Measurements from ENCODE around the gene IFNL4. TPM values are rescaled to one million over a fixed set of nuclear protein-coding genes. Genes with fewer than 3 reads are reported as not detected.
A peak's percentile ranks its signal among the peaks of the same experiment; 100 is the strongest.

IFNL4 gene
- total and polyA plus RNA-seq, 9 of the 15 experiments (the other 6 are each of a cell fraction or from before 2014, with no cell fraction given) = not detected

GRCh38 chr19:39282021-39282420 is 33.4 kb upstream of the IFNL4 start (continued):
- TF ChIP-seq DEAF1 (CRISPR knock-in tag; IDR thresholded peaks at IDR 0.05) (no peak), TRIM28 (IDR thresholded peaks at IDR 0.05) (peak; percentile 43; the same call in 1 of the 2 replicates)

DNA sequence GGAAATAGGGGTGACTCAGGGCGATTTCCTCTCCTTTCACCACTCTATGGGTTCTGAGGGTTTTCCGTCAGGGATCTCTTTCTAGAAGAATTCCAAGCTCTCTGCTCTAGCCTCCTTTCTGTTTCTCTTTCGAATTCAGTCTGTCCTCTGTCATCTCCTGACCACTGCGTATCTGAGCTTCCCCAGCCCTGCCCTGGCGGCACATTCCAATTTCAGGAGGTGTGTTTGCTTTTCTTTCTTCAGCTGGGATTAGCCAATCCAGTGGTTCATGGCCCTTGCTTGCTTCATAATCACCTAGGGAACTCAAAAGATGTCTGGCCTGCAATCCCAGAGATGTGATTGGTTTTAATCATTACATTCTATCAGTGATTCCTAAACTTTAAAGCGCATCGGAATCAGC is 28.9 kb upstream of the IFNL4 start:
- CTCF ChIA-PET (ENCODE audit: low intra/inter-chr PET ratio) = no interaction called here
- no peak for ATAC-seq
- H3K27me3 ChIP-seq (ENCODE audit: control insufficient read depth in 2 of 2, insufficient read depth in 2 of 2, low read length in 2 of 2) = peaks cover 12 to 19% of the 10 kb centered on the region in 2 experiments; a peak in 2 of 5 replicates
- no peak overlapping the region for H3K4me3 ChIP-seq
- DNase-seq (ENCODE audit: extremely low read depth in 1 of 4, low spot score in 3 of 4) = no peak
- H3K9me3 ChIP-seq (replicated peaks; ENCODE audit: control insufficient read depth, insufficient read depth, low read depth, low read length) = no peaks in the 10 kb centered on the region
- no peaks in the 10 kb centered on the region for H3K9me1 ChIP-seq (ENCODE audit: control insufficient read depth, insufficient read depth, low read length)
- no peaks in the 10 kb centered on the region for H3K36me3 ChIP-seq (ENCODE audit: control insufficient read depth, insufficient read depth, low read length)
- 0 out of 2 replicates have a peak, but pooled peaks cover 4% of the 10 kb centered on the region for H4K20me1 ChIP-seq (replicated peaks; ENCODE audit: control insufficient read depth, insufficient read depth, low read length)
- H2AFZ ChIP-seq (ENCODE audit: low read depth, low read length) = peak overlapping the region; percentile 9; the same call in 1 of the 2 replicates
- no peaks in the 10 kb centered on the region for H3K79me2 ChIP-seq (ENCODE audit: control insufficient read depth, insufficient read depth, low read length)
- in situ Hi-C loops (cut with MboI) (no loop called here), intact Hi-C loops (cut with micrococcal nuclease) (no loop called here)
- POLR2A ChIA-PET = interaction anchor here (0.9 to 1.1 kb wide), 2 partner anchors 16 to 70 kb away, joined by 4 read pairs; no protein-coding TSS in a partner anchor
- H3K9ac ChIP-seq (ENCODE audit: insufficient read depth in 1 of 2, low read depth in 2 of 2, low read length in 2 of 2) = no peak overlapping the region
- no TSS peak for BruUV-seq (replicated peaks)
- no peak for TF ChIP-seq SMARCB1 (IDR thresholded peaks at IDR 0.05; ENCODE audit: insufficient read length, low read depth)
- no peak for TF ChIP-seq ZNF764 (CRISPR knock-in tag; IDR thresholded peaks at IDR 0.05; ENCODE audit: low read depth)
- H3K27ac ChIP-seq (ENCODE audit: extremely low read depth, low read depth, low read length) = no peak overlapping the region
- no peak overlapping the region for H3K4me2 ChIP-seq (ENCODE audit: insufficient read depth, low read length)
- H3K4me1 ChIP-seq (replicated peaks in 1 of 2; ENCODE audit: control insufficient read depth in 2 of 2, insufficient read depth in 2 of 2, low read length in 2 of 2) = no peaks in the 10 kb centered on the region
- 18% methylated on average over 7 of the region's 7 CpGs for WGBS (ENCODE audit: insufficient coverage, low coverage, missing lambda C conversion rate)
- FAIRE-seq = no peak

Data from K562 (cell line).